B cell (primary cell): ENCODE measurements around the gene MRPL10. TPM values are rescaled to one million over a fixed set of nuclear protein-coding genes. Genes with fewer than 3 reads are reported as not detected.

Source experiments
- ATAC-seq: fragments of 200-7000 bp; cut with Tn5 transposase; one replicate; pipeline ENCODE4 v1.10.0; 2021; ENCODE audit warnings: low read depth, mild to moderate bottlenecking, moderate number of reproducible peaks, moderate library complexity
- CTCF ChIA-PET: fragments of 350-600 bp; sonication (Branson Sonifier 250); formaldehyde crosslinking; loops from one replicate; lab custom pipeline; 2021; ENCODE audit warnings: antibody characterized with exemption, inconsistent platforms; lab: Charles Lee
- POLR2A ChIA-PET: fragments of 350-600 bp; sonication (Branson Sonifier 250); formaldehyde crosslinking; loops from one replicate; lab custom pipeline; 2021; ENCODE audit warnings: antibody characterized with exemption; lab: Charles Lee
- DNase-seq: peaks from one replicate; pipeline ENCODE4 v3.0.0; 2013
- H2AFZ ChIP-seq: 2 replicates; pipeline ENCODE4 v1.6.1; 2012; ENCODE audit warnings: mild to moderate bottlenecking, low read depth, low read length; ENCODE audit not compliant: insufficient read depth, poor library complexity, severe bottlenecking
- H3K27ac ChIP-seq, 2 donors: 1 replicate in 1 of 2; 2 replicates in 1 of 2; pipeline ENCODE4 v1.5.1; 2012 to 2013; ENCODE audit warnings: low read length in 2 of 2, mild to moderate bottlenecking in 2 of 2, moderate library complexity in 1 of 2
- H3K27me3 ChIP-seq, 4 experiments: fragments of 200-600 bp in 1 of 4; sonication (generic) in 1 of 4; replicated peaks in 1 of 4; 1 replicate in 2 of 4; 2 replicates in 2 of 4; pipeline versions ENCODE4 v1.6.1 to v1.7.0; 2013 to 2016; ENCODE audit warnings: low read length in 3 of 4, mild to moderate bottlenecking in 2 of 4, mixed read lengths in 1 of 4, moderate library complexity in 1 of 4; ENCODE audit not compliant: insufficient read depth in 4 of 4, control insufficient read depth in 3 of 4; ENCODE audit errors: control extremely low read depth in 1 of 4
- H3K36me3 ChIP-seq, 2 experiments: replicated peaks in 1 of 2; 1 replicate in 1 of 2; 2 replicates in 1 of 2; pipeline versions ENCODE4 v1.6.1 to v1.7.1; 2013; ENCODE audit warnings: low read length in 1 of 2; ENCODE audit not compliant: insufficient read depth in 2 of 2, control insufficient read depth in 1 of 2; ENCODE audit errors: control extremely low read depth in 1 of 2, extremely low read depth in 1 of 2
- H3K4me1 ChIP-seq, 2 donors: fragments of 200-600 bp in 1 of 2; sonication (generic) in 1 of 2; 1 replicate in 1 of 2; 2 replicates in 1 of 2; pipeline versions ENCODE4 v1.5.1 to v1.6.1; 2013 to 2017; ENCODE audit warnings: low read length in 2 of 2; ENCODE audit not compliant: control insufficient read depth in 2 of 2, insufficient read depth in 2 of 2
- H3K4me2 ChIP-seq: replicated peaks from 2 replicates; pipeline ENCODE3; 2012; ENCODE audit warnings: mild to moderate bottlenecking, low read depth, low read length; ENCODE audit not compliant: poor library complexity, severe bottlenecking
- H3K4me3 ChIP-seq, 5 experiments: fragments of 200-600 bp in 1 of 5; sonication (generic) in 1 of 5; 1 replicate in 3 of 5; 2 replicates in 2 of 5; pipeline versions ENCODE4 v1.5.1 to v1.7.0; 2011 to 2016; ENCODE audit warnings: low read length in 4 of 5, mild to moderate bottlenecking in 4 of 5, low read depth in 2 of 5, control low read depth in 1 of 5, moderate library complexity in 1 of 5; ENCODE audit not compliant: insufficient read depth in 1 of 5; ENCODE audit errors: control extremely low read depth in 1 of 5, extremely low read depth in 1 of 5
- H3K79me2 ChIP-seq: fragments of 200-600 bp; sonication (generic); one replicate; pipeline ENCODE4 v1.6.0; 2016; ENCODE audit warnings: low read length; ENCODE audit not compliant: control insufficient read depth, insufficient read depth
- H3K9ac ChIP-seq: fragments of 200-600 bp; sonication (generic); 2 replicates; pipeline ENCODE4 v1.6.1; 2017; ENCODE audit warnings: mild to moderate bottlenecking, low read length, moderate library complexity
- H3K9me3 ChIP-seq, 3 donors: one replicate each; pipeline versions ENCODE4 v1.6.1 to v1.7.1; 2013; ENCODE audit warnings: low read length in 2 of 3; ENCODE audit not compliant: control insufficient read depth in 2 of 3, insufficient read depth in 1 of 3; ENCODE audit errors: control extremely low read depth in 1 of 3
- H4K20me1 ChIP-seq: 2 replicates; pipeline ENCODE4 v1.6.0; 2012; ENCODE audit warnings: mild to moderate bottlenecking, low read length; ENCODE audit not compliant: insufficient read depth, control insufficient read depth, poor library complexity, severe bottlenecking
- H3K27ac Mint-ChIP-seq: one replicate; pipeline ENCODE4 v1.8.0; 2021; ENCODE audit warnings: mixed read lengths
- H3K27me3 Mint-ChIP-seq: one replicate; pipeline ENCODE4 v1.8.0; 2021; ENCODE audit warnings: mixed read lengths
- H3K4me1 Mint-ChIP-seq: one replicate; pipeline ENCODE4 v1.8.0; 2021; ENCODE audit warnings: mixed read lengths
- H3K4me3 Mint-ChIP-seq: one replicate; pipeline ENCODE4 v1.8.0; 2021; ENCODE audit warnings: mixed read lengths
- H3K9me3 Mint-ChIP-seq: one replicate; pipeline ENCODE4 v1.8.0; 2022; ENCODE audit warnings: mixed read lengths; ENCODE audit not compliant: insufficient read depth
- EZH2 ChIP-seq: IDR thresholded peaks from 2 replicates; pipeline ENCODE4 v1.6.1; 2012; ENCODE audit warnings: borderline replicate concordance, low read depth, mild to moderate bottlenecking, moderate library complexity, low read length; ENCODE audit not compliant: insufficient read depth, poor library complexity, severe bottlenecking
- WGBS: methylation state at CpG from one replicate; pipeline ENCODE4 v1.1.5; 2013; ENCODE audit warnings: missing lambda C conversion rate; ENCODE audit not compliant: insufficient coverage; 5-methylcytosine and 5-hydroxymethylcytosine counted together
- intact Hi-C: fragments of 100-400 bp; cut with micrococcal nuclease; formaldehyde crosslinking; loops from one replicate; pipeline ENCODE4 v1.10.0; 2022
- polyA plus RNA-seq: library from polyadenylated mRNA; depleted of rRNA; stranded (reverse); fragments of >200 nt; gene quantifications from 2 replicates; pipeline ENCODE4 v1.2.3, GENCODE V29; 2012
- total RNA-seq, 2 donors: library from RNA; stranded (reverse); fragments of 120-200 nt in 1 of 2; gene quantifications; 1 replicate in 1 of 2; 2 replicates in 1 of 2; pipeline versions ENCODE4 v1.2.3 to v1.2.4, GENCODE V29; 2013 to 2022
- TF ChIP-seq, protein P1 (sequence below): fragments of 200-600 bp; IDR thresholded peaks from one replicate; pipeline ENCODE4 v1.8.0; 2022; ENCODE audit warnings: antibody characterized with exemption, mild to moderate bottlenecking

Gene MRPL10
- total and polyA plus RNA-seq, 2 donors (not counting 1 experiment from before 2014, with no cell fraction given): 34.8 to 39.4 TPM

DNA sequence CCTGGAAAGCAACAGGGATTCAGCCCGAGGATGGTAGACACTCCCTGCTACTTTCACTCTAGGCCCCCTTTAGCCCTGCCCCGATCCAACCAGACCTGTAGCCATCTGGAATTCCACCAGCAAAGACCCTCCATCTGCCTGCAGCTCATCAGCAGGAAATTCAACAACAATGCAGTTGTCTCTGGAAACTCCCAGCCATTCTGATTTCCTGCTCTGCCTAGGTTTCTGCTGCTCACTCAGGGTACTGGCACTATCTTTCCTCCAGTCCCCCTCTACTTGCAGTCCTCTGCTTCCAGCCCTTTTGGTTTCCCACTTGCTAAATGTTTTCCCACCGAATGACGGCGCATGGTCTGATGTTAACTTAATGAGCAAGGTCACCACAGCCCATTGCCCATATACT is 22.3 kb upstream of the MRPL10 start:
- WGBS: 66% methylated on average over 5 of the region's 5 CpGs
- Histone ChIP-seq H3K4me2 (no peak overlapping the region), H3K36me3 (no peaks in the 10 kb centered on the region), H3K9ac (no peak overlapping the region), H3K4me3 (no peak overlapping the region), H3K9me3 (peaks cover 0 to 4% (median 0%) of the 10 kb centered on the region in 3 donors), H4K20me1 (no peaks in the 10 kb centered on the region), H2AFZ (no peak overlapping the region), H3K27me3 (peaks cover 0 to 81% (median 43%) of the 10 kb centered on the region in 4 experiments), H3K27ac (no peak overlapping the region), H3K79me2 (no peaks in the 10 kb centered on the region), H3K4me1 (peaks cover 24 to 25% of the 10 kb centered on the region in 2 donors)
- no peak overlapping the region for H3K4me3 Mint-ChIP-seq
- peaks cover 18% of the 10 kb centered on the region for H3K4me1 Mint-ChIP-seq
- DNase-seq (no peak), ATAC-seq (no peak)
- ChIA-PET CTCF (interaction anchor here (0.8 to 19.9 kb wide), 3 partner anchors 12 to 35 kb away, joined by 3 to 436 read pairs (median 4); partner anchors contain the start of gene SP2), POLR2A (no interaction called here)
- H3K9me3 Mint-ChIP-seq: no peaks in the 10 kb centered on the region
- TF ChIP-seq, protein P1, sequence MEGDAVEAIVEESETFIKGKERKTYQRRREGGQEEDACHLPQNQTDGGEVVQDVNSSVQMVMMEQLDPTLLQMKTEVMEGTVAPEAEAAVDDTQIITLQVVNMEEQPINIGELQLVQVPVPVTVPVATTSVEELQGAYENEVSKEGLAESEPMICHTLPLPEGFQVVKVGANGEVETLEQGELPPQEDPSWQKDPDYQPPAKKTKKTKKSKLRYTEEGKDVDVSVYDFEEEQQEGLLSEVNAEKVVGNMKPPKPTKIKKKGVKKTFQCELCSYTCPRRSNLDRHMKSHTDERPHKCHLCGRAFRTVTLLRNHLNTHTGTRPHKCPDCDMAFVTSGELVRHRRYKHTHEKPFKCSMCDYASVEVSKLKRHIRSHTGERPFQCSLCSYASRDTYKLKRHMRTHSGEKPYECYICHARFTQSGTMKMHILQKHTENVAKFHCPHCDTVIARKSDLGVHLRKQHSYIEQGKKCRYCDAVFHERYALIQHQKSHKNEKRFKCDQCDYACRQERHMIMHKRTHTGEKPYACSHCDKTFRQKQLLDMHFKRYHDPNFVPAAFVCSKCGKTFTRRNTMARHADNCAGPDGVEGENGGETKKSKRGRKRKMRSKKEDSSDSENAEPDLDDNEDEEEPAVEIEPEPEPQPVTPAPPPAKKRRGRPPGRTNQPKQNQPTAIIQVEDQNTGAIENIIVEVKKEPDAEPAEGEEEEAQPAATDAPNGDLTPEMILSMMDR: no peak
- no peak for TF ChIP-seq EZH2
- peaks cover 82% of the 10 kb centered on the region for H3K27me3 Mint-ChIP-seq
- intact Hi-C loops: no loop called here
- H3K27ac Mint-ChIP-seq: no peak overlapping the region

DNA sequence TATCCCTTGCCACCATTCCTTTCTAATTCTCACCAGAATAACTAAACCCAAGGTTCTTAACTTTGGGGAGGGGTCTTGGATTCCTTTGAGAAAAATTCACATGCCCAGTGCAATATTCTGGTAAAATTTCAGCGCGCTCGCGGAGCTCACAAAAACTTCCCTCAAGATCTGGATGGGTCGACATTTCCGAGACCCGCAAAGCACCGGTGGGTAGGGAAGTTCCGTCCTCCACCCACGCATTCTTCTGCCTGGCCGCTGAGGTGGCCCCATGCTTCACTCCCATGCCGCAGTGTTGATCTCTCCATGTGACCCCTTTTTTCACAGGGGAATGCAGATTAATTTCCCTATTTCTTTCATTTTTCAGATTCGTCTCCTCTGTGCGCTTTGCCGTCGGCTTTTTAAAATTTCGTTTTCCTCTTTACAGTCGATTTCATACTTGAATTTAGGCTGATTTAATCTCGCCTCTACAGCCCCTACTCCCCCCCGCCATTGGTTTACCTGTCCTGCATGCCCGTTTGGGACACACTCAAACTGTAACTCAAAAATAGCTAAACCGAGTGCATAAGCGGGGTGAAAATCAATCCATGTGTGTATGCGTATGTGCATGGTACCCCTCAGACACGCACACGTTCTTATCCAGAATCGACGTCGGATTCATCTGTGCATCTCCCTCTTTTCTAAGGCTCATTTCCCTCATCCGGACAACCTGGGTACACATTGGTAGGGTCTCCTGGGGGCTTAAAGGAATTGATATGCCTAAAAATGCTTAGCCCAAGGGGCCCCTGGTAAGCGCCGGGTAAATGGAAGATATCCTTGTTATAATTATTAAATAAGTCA is 21.0 kb upstream of the MRPL10 start:
- no peak for ATAC-seq
- POLR2A ChIA-PET: interaction anchor here (2.4 kb wide), 1 partner anchor 43 kb away, joined by 8 read pairs; the partner anchor contains the start of gene SP2
- H3K27ac ChIP-seq: no peak overlapping the region

More for the DNA sequence above, 21.0 kb upstream of the MRPL10 start:
- Histone ChIP-seq H4K20me1 (no peaks in the 10 kb centered on the region), H3K4me3 (peak overlapping the region in 1 of 5 experiments; percentile 29), H3K27me3 (peaks cover 0 to 86% (median 50%) of the 10 kb centered on the region in 4 experiments), H3K4me1 (peaks cover 32 to 34% of the 10 kb centered on the region in 2 donors), H3K4me2 (peak overlapping the region; percentile 48), H3K9ac (peak overlapping the region; percentile 31), H2AFZ (no peak overlapping the region), H3K9me3 (peaks cover 0 to 13% (median 0%) of the 10 kb centered on the region in 3 donors), H3K79me2 (no peaks in the 10 kb centered on the region), H3K36me3 (no peaks in the 10 kb centered on the region)
- peak overlapping the region; percentile 46 for H3K4me3 Mint-ChIP-seq
- no peak overlapping the region for H3K27ac Mint-ChIP-seq
- WGBS: 12% methylated on average over 23 of the region's 32 CpGs
- TF ChIP-seq, protein P1: no peak
- no peak for TF ChIP-seq EZH2
- intact Hi-C loops: no loop called here
- DNase-seq: peak; percentile 57
- H3K9me3 Mint-ChIP-seq: no peaks in the 10 kb centered on the region
- H3K4me1 Mint-ChIP-seq: peaks cover 20% of the 10 kb centered on the region
- H3K27me3 Mint-ChIP-seq: peaks cover 79% of the 10 kb centered on the region
- CTCF ChIA-PET: interaction anchor here (0.7 to 19.9 kb wide), 4 partner anchors 11 to 36 kb away, joined by 3 to 436 read pairs (median 4); partner anchors contain the start of genes SCRN2 and SP2
